Omental fat pad (tissue), 4 donors: Measurements from ENCODE around the gene PSMG4. TPM values are rescaled to one million over a fixed set of nuclear protein-coding genes. Genes with fewer than 3 reads are reported as not detected.
A peak's percentile ranks its signal among the peaks of the same experiment; 100 is the strongest.

Experiments
- ATAC-seq: fragments of 150-250 bp; one replicate; pipeline ENCODE4 v1.9.1; 2016; ENCODE audit warnings: mild to moderate bottlenecking, moderate library complexity; ENCODE audit not compliant: low FRiP score
- DNase-seq: peaks from one replicate; pipeline ENCODE4 v3.0.0-alpha.2; 2019; ENCODE audit warnings: low spot score
- CTCF ChIP-seq, 3 donors: fragments of 450-650 bp; IDR thresholded peaks; one replicate each; pipeline ENCODE4 v1.5.1; 2016 to 2017; ENCODE audit warnings: antibody characterized with exemption in 3 of 3, mild to moderate bottlenecking in 3 of 3, moderate library complexity in 2 of 3
- total RNA-seq, 4 donors: library from RNA; depleted of rRNA; stranded (reverse); fragments of >200 nt; gene quantifications; one replicate each; pipeline ENCODE4 v1.1.0, GENCODE V29; 2016

Gene PSMG4
- total RNA-seq, 4 donors from 2014 or later = 6.8 to 25.2 (median 23.3) TPM

- DNase-seq = no peak
- no peak for TF ChIP-seq CTCF (IDR thresholded peaks at IDR 0.05)
- ATAC-seq = no peak
Observed at GRCh38 chr6:3277251-3277650, 18.5 kb downstream of the PSMG4 start.

GRCh38 chr6:3277851-3278416 is 19.2 kb downstream of the PSMG4 start:
- TF ChIP-seq CTCF (IDR thresholded peaks at IDR 0.05) = no peak
- DNase-seq (no peak), ATAC-seq (no peak)

GRCh38 chr6:3278691-3279090 is 19.9 kb downstream of the PSMG4 start:
- DNase-seq (no peak), ATAC-seq (no peak)
- no peak for TF ChIP-seq CTCF (IDR thresholded peaks at IDR 0.05)

GRCh38 chr6:3280091-3280490 is 21.3 kb downstream of the PSMG4 start:
- DNase-seq (no peak), ATAC-seq (no peak)
- TF ChIP-seq CTCF (IDR thresholded peaks at IDR 0.05) = no peak

GRCh38 chr6:3280866-3281465 is 22.2 kb downstream of the PSMG4 start:
- no peak for TF ChIP-seq CTCF (IDR thresholded peaks at IDR 0.05)
- DNase-seq = no peak

GRCh38 chr6:3281631-3282475 is 23.1 kb downstream of the PSMG4 start:
- DNase-seq (no peak), ATAC-seq (peak; percentile 85)
- no peak for TF ChIP-seq CTCF (IDR thresholded peaks at IDR 0.05)

More at GRCh38 chr6:3280866-3281465, 22.2 kb downstream of the PSMG4 start:
- ATAC-seq = no peak
